Right renal cortex interstitium (tissue), 3 donors: ENCODE data around the gene KLRC2. TPM values are rescaled to one million over a fixed set of nuclear protein-coding genes. Genes with fewer than 3 reads are reported as not detected.

Source experiments
- polyA plus RNA-seq, 3 donors: library from polyadenylated mRNA; unstranded; fragments of 120-200 nt; gene quantifications; one replicate each; pipeline ENCODE4 v1.2.1, GENCODE V29; 2013; ENCODE audit not compliant: insufficient read length in 3 of 3

The KLRC2 gene
- polyA plus RNA-seq, 3 donors = 0.54 TPM; not detected in 2

Other genes with a start within 250 kb of the KLRC2 start
- gene GABARAPL1, start 223.1 kb downstream of the KLRC2 start, polyA plus RNA-seq = 10 to 100 TPM; 73.3 to 91.9 (median 84.5) TPM
- gene KLRD1, start 128.1 kb downstream of the KLRC2 start, polyA plus RNA-seq = under 1 TPM; 0.47 to 0.80 (median 0.64) TPM
- under 1 TPM; 0.23 to 0.87 (median 0.46) TPM for gene KLRK1, start 46.0 kb downstream of the KLRC2 start, polyA plus RNA-seq
- gene KLRC4, start 26.3 kb downstream of the KLRC2 start, polyA plus RNA-seq = not detected
- gene KLRC3, start 15.4 kb downstream of the KLRC2 start, polyA plus RNA-seq = under 1 TPM; 0.18 to 0.47 (median 0.20) TPM
- gene KLRC1, start 17.4 kb upstream of the KLRC2 start, polyA plus RNA-seq = 1 to 10 TPM in 1 of 3 donors, under 1 TPM in 2; 0.42 to 1.8 (median 0.81) TPM
- 1 to 10 TPM; 1.4 to 8.7 (median 2.0) TPM for gene EIF2S3B, start 69.9 kb upstream of the KLRC2 start, polyA plus RNA-seq
- gene MAGOHB, start 177.6 kb upstream of the KLRC2 start, polyA plus RNA-seq = 10 to 100 TPM; 36.4 to 46.6 (median 42.9) TPM
- 1 to 10 TPM in 1 of 3 donors, under 1 TPM in 2; 0.67 to 1.0 (median 0.85) TPM for gene STYK1, start 238.0 kb upstream of the KLRC2 start, polyA plus RNA-seq